HG03575 (cell line): Measurements from ENCODE around the gene STK10.
A peak's percentile ranks its signal among the peaks of the same experiment; 100 is the strongest.

ENCODE experiments used
- ATAC-seq: cut with Tn5 transposase; IDR thresholded peaks from one replicate; pipeline ENCODE4 v1.9.1; 2021; ENCODE audit not compliant: unreplicated experiment, insufficient number of reproducible peaks, low FRiP score; ENCODE audit errors: extremely low read depth

STK10 gene

GRCh38 chr5:172194985-172195774 lies 7.2 kb upstream of the STK10 start:
- no peak for ATAC-seq

- no peak for ATAC-seq
Measured at GRCh38 chr5:172193872-172194271, 5.8 kb upstream of the STK10 start, which contains the start of gene EFCAB9. EFCAB9 (plus strand) TSS chr5:172194172; CDS start chr5:172194173, 1 bp downstream.

- no peak for ATAC-seq
Measured at GRCh38 chr5:172189693-172190296, 1.8 kb upstream of the STK10 start.

GRCh38 chr5:172188893-172189692 lies 1.1 kb upstream of the STK10 start:
- ATAC-seq, result no peak

GRCh38 chr5:172187118-172188032 lies 649 bp downstream of the STK10 start:
- no peak for ATAC-seq

GRCh38 chr5:172186114-172186695 lies 1.8 kb downstream of the STK10 start:
- no peak for ATAC-seq

- ATAC-seq, result no peak
Measured at GRCh38 chr5:172185096-172185461, 2.9 kb downstream of the STK10 start.

GRCh38 chr5:172183881-172184280 lies 4.1 kb downstream of the STK10 start:
- ATAC-seq, result no peak

- ATAC-seq, result no peak
Measured at GRCh38 chr5:172182291-172182690, 5.7 kb downstream of the STK10 start.

GRCh38 chr5:172180936-172181335 lies 7.1 kb downstream of the STK10 start:
- ATAC-seq, result no peak

GRCh38 chr5:172178991-172179989 lies 8.7 kb downstream of the STK10 start:
- no peak for ATAC-seq

- no peak for ATAC-seq
Measured at GRCh38 chr5:172178301-172178987, 9.6 kb downstream of the STK10 start.

- no peak for ATAC-seq
Measured at GRCh38 chr5:172177176-172177575, 10.8 kb downstream of the STK10 start.

GRCh38 chr5:172175263-172175719 lies 12.7 kb downstream of the STK10 start:
- peak; percentile 27 for ATAC-seq

- ATAC-seq, result no peak
Measured at GRCh38 chr5:172173564-172174153, 14.4 kb downstream of the STK10 start.

- no peak for ATAC-seq
Measured at GRCh38 chr5:172172912-172173563, 15.0 kb downstream of the STK10 start.
